NCI-H1105 treated with DMSO at 0.1 percent for 48 hours (cell line): ENCODE results near the gene MUC20.
"Not testable (repeated sequence)": the region's sequence is repeated elsewhere in the genome, so short reads cannot be mapped to it uniquely, and the experiment has no call there.

Source experiments
- DNase-seq: peaks from one replicate; lab custom pipeline; 2025; lab: John Stamatoyannopoulos, UW

The MUC20 gene

GRCh38 chr3:195720831-195721506, at the start of gene MUC20:
Gene MUC20 (plus strand): TSS chr3:195720978. CDS start chr3:195721008, 30 bp downstream.
- not testable (repeated sequence) for DNase-seq

GRCh38 chr3:195671283-195671682, 49.5 kb upstream of the MUC20 start:
- DNase-seq = not testable (repeated sequence)

- not testable (repeated sequence) for DNase-seq
Observed at GRCh38 chr3:195673711-195674110, 47.1 kb upstream of the MUC20 start.

GRCh38 chr3:195678391-195679015, 42.3 kb upstream of the MUC20 start:
- DNase-seq = not testable (repeated sequence)

- DNase-seq = not testable (repeated sequence)
Observed at GRCh38 chr3:195680690-195681089, 40.1 kb upstream of the MUC20 start.

GRCh38 chr3:195681458-195682103, 39.2 kb upstream of the MUC20 start:
- not testable (repeated sequence) for DNase-seq

- not testable (repeated sequence) for DNase-seq
Observed at GRCh38 chr3:195682104-195682742, 38.6 kb upstream of the MUC20 start.

- not testable (repeated sequence) for DNase-seq
Observed at GRCh38 chr3:195683722-195684526, 36.9 kb upstream of the MUC20 start.

- DNase-seq = not testable (repeated sequence)
Observed at GRCh38 chr3:195684527-195685257, 36.1 kb upstream of the MUC20 start.

- not testable (repeated sequence) for DNase-seq
Observed at GRCh38 chr3:195686537-195687208, 34.1 kb upstream of the MUC20 start.

- DNase-seq = not testable (repeated sequence)
Observed at GRCh38 chr3:195687209-195687760, 33.5 kb upstream of the MUC20 start.

GRCh38 chr3:195688471-195689183, 32.2 kb upstream of the MUC20 start:
- DNase-seq = not testable (repeated sequence)

GRCh38 chr3:195689184-195690070, 31.4 kb upstream of the MUC20 start:
- DNase-seq = not testable (repeated sequence)

- no peak for DNase-seq
Observed at GRCh38 chr3:195690951-195691350, 29.8 kb upstream of the MUC20 start.

GRCh38 chr3:195691596-195692353, 29.0 kb upstream of the MUC20 start:
- DNase-seq = not testable (repeated sequence)

- no peak for DNase-seq
Observed at GRCh38 chr3:195692354-195692685, 28.5 kb upstream of the MUC20 start.

GRCh38 chr3:195692781-195693427, 27.9 kb upstream of the MUC20 start:
- DNase-seq = no peak
